MG63 (cell line): Measurements from ENCODE around the gene PRAMEF12. TPM values are rescaled to one million over a fixed set of nuclear protein-coding genes. Genes with fewer than 3 reads are reported as not detected.
"Not testable (repeated sequence)": the region's sequence is repeated elsewhere in the genome, so short reads cannot be mapped to it uniquely, and the experiment has no call there.

Experiments used
- DNase-seq: peaks from one replicate; pipeline ENCODE4 v3.0.0-alpha.2; 2020
- H3K27me3 ChIP-seq: fragments of 250-450 bp; sonication (Bioruptor Pico); 2 replicates; pipeline ENCODE4 v1.5.1; 2020; ENCODE audit warnings: mild to moderate bottlenecking, moderate library complexity
- H3K36me3 ChIP-seq: fragments of 250-450 bp; sonication (Bioruptor Pico); 2 replicates; pipeline ENCODE4 v1.5.1; 2020; ENCODE audit warnings: mild to moderate bottlenecking, moderate library complexity
- H3K4me3 ChIP-seq: fragments of 250-450 bp; sonication (Bioruptor Pico); 2 replicates; pipeline ENCODE4 v1.5.1; 2020; ENCODE audit warnings: mild to moderate bottlenecking, moderate library complexity
- H3K9me3 ChIP-seq: fragments of 250-450 bp; sonication (Bioruptor Pico); 2 replicates; pipeline ENCODE4 v1.5.1; 2020; ENCODE audit warnings: mild to moderate bottlenecking, moderate library complexity
- total RNA-seq: library from RNA; depleted of rRNA; stranded (reverse); fragments of >200 nt; shearing (Covaris generic); gene quantifications from 2 replicates; pipeline ENCODE4 v1.2.3, GENCODE V29; 2014; ENCODE audit warnings: low replicate concordance; rRNA removed

Gene PRAMEF12
- not detected in 2 replicates for total RNA-seq

DNA sequence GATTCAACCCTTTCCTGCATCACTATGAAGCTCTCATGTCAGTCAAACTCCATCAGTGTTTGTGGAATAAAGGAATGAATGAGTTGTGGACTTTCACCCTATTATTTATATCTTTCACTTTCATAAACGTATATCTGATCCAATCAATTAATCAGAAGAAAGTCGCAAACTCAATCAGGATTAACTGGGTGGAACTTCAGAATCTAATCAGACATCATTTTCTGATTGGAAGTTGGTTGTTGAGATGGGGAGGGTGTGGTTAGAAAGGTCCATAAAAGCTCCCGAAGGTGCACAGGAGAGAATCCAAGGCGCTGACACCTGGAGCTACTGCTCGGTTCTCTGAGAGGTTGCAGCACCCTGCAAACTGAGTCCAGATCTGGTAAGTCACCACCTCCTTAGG, at the start of gene PRAMEF12:
TSS of gene PRAMEF12 (plus strand) at position 301 of the 400 bp plus-strand sequence. CDS start 1,130 bp downstream, outside the sequence.
- H3K27me3 ChIP-seq, result no peaks in the 10 kb centered on the region

DNA sequence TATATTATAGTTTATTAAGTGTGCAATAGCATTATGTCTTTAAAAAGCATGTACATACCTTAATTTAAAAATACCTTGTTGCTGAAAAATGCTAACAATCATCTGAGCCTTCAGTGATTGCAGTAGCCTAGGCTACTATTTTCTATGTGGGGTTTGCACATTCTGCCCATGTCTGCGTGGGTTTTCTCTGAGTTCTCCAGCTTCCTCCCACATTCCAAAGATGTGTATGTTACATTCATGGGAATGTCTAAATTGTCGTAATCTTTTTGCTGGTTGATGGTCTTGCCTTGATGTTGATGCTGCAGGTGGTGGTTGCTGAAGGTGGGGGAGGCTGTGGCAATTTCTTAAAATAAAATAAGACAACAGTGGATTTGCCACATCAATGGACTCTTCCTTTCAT, 45.1 kb upstream of the PRAMEF12 start:
- peaks cover 7% of the 10 kb centered on the region; the same call in 1 of the 2 replicates for H3K9me3 ChIP-seq
- H3K27me3 ChIP-seq, result peaks cover 7% of the 10 kb centered on the region; the same call in 1 of the 2 replicates
- no peaks in the 10 kb centered on the region for H3K36me3 ChIP-seq
- no peak for DNase-seq
- H3K4me3 ChIP-seq, result no peak overlapping the region

More for the DNA sequence above, at the start of gene PRAMEF12:
- no peak within 1 kb of the TSS for H3K4me3 ChIP-seq
- DNase-seq, result no peak
- H3K36me3 ChIP-seq, result no peaks in the 10 kb centered on the region
- no peaks in the 10 kb centered on the region for H3K9me3 ChIP-seq

DNA sequence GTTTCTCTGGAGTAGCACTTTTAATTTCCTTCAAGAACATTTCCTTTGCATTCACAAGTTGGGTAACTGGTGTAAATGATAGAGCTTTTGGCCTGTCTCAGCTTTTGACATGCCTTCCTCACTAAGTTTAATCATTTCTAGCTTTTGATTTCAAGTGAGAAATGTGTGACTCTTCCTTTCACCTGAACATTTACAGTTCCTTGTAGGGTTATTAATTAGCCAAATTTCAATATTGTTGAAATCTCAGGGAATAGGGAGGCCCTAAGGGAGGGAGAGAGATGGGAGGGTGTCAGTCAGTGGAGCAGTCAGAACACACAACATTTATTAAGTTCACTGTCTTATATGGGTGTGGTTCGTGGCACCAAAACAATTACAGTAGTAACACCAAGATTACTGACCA, 43.4 kb upstream of the PRAMEF12 start:
- Histone ChIP-seq H3K36me3 (no peaks in the 10 kb centered on the region), H3K9me3 (peaks cover 7% of the 10 kb centered on the region; the same call in 1 of the 2 replicates), H3K27me3 (peaks cover 6% of the 10 kb centered on the region; the same call in 1 of the 2 replicates), H3K4me3 (no peak overlapping the region)
- DNase-seq, result no peak

DNA sequence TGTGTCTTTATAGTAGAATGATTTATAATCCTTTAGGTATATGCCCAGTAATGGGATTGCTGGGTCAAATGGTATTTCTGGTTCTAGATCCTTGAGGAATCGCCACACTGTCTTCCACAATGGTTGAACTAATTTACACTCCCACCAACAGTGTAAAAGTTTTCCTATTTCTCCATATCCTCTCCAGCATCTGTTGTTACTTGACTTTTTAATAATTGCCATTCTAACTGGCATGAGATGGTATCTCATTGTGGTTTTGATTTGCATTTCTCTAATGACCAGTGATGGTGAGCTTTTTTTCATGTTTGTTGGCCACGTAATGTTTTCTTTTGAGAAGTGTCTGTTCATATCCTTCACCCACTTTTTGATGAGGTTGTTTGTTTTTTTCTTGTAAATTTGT, 42.5 kb upstream of the PRAMEF12 start:
- not testable (repeated sequence) for H3K9me3 ChIP-seq, DNase-seq, H3K36me3 ChIP-seq, H3K27me3 ChIP-seq, H3K4me3 ChIP-seq

DNA sequence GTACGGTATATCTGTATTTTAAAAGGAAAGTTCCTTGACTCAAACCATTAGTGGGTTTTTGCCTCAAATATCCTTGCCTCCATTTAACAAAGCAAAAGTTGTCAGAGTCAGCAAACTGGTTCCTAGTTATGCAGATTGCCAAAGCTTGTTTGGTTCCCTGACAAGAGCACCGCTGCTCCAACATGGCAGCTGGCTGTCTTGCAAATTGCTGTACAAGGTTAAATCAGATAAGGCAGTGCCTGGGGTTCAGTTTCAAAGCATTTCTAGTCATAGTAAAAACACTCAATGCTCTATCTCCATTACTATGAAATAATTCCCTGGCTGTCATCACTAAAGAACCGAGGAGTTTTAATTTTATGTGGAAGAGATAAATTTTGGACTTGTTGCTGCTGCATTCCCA, 38.9 kb upstream of the PRAMEF12 start:
- Histone ChIP-seq H3K9me3 (peaks cover 7% of the 10 kb centered on the region), H3K36me3 (no peaks in the 10 kb centered on the region), H3K27me3 (peaks cover 11% of the 10 kb centered on the region; the same call in 1 of the 2 replicates), H3K4me3 (no peak overlapping the region)
- DNase-seq, result no peak

DNA sequence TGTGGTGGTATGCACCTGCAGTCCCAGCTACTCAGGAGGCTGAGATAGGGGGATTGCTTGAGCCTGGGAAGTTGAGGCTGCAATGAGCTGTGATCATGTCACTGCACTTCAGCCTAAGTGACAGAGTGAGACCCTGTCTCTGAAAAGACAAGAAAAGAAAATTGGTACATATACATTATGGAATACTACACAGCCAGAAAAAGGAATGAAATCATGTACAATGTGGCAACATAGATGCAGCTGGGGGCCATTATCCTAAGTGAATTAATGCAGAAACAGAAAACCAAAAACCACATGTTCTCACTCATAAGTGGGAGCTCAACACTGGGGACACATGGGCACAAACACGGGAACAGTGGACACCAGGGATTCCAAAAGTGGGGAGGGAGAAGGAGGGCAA, 34.6 kb upstream of the PRAMEF12 start:
- H3K36me3 ChIP-seq, result no peaks in the 10 kb centered on the region
- DNase-seq, result no peak
- no peak overlapping the region for H3K4me3 ChIP-seq
- H3K9me3 ChIP-seq, result peaks cover 5% of the 10 kb centered on the region
- peaks cover 7% of the 10 kb centered on the region; the same call in 1 of the 2 replicates for H3K27me3 ChIP-seq

DNA sequence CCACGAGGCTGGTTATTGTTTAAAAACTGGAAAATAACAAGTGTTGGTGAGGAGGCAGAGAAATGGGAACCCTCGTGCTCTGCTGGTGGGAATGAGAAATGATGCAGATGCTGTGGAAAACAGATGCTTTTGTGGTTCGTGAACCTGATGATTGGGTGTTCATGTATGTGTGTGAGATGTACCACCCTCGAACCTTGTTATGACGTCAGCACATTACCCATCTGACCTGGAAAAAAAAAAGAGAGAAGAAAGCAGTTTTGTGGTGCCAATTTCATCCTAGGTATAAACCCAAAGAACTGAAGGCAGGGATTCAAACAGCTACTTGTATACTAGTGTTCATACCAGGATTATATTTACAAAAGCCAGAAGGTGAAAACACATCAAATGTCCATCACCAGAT, 33.9 kb upstream of the PRAMEF12 start:
- H3K9me3 ChIP-seq, result peaks cover 5% of the 10 kb centered on the region
- no peaks in the 10 kb centered on the region for H3K36me3 ChIP-seq
- DNase-seq, result no peak
- no peak overlapping the region for H3K4me3 ChIP-seq
- H3K27me3 ChIP-seq, result peaks cover 7% of the 10 kb centered on the region; the same call in 1 of the 2 replicates

DNA sequence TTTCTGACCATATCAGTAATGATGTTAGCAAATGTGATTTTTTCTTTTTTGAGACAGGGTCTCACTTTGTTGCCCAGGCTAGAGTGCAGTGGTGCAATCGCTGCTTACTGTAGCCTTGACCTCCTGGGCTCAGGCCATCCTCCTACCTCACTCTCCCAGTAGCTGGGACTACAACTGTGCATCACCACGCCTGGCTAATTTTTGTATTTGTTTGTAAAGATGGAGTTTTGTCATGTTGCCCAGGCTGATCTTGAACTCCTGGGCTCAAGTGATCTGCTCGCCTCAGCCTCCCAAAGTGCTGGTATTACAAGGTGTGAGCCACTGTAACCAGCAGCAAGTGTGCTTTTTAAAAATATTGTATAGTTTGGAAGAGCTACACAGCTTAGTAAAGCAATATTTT, 31.6 kb upstream of the PRAMEF12 start:
- H3K36me3 ChIP-seq, result no peaks in the 10 kb centered on the region
- H3K9me3 ChIP-seq, result no peaks in the 10 kb centered on the region
- peaks cover 2% of the 10 kb centered on the region; the same call in 1 of the 2 replicates for H3K27me3 ChIP-seq
- DNase-seq, result no peak
- H3K4me3 ChIP-seq, result no peak overlapping the region

DNA sequence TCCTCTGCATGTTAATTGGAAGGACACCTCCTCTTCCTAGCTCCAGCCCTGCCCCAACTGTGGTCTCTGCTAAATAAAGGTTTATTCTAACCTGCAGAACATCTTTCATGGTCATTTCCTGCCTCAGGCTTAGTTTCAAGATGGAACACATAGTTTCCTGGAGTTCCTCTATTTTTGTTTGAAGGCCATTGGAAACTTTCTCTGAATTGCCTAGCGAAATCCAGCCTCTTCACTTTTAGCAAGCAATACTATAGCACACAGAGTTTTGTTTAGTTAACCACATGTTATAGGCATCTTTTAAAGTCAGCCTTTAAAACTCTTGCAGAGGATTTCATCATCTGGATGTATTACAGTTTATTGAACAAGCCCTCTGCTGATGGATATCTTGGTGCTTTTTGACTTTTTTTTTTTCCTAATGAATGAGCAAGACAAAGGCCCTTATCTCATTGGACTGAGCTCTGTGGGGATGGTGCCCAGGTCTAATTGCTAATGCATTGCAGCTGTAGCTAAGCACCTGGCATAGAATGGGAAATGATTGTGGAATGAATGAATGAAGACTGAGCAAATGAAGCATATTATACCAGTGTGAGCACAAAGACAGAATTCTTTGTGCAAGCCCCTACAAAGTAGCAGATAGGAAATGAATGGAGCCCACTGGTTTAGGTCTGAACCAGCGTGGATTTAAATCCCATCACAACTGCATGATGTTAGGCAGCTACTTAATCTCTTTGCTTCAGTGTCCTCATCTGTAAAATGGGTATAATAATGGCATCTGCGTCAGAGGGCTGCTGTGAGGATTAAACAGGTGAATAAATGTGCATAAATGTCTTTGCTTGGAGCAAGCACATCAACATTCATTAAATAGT, 28.2 kb upstream of the PRAMEF12 start:
- H3K4me3 ChIP-seq, result no peak overlapping the region
- H3K36me3 ChIP-seq, result no peaks in the 10 kb centered on the region
- H3K27me3 ChIP-seq, result no peaks in the 10 kb centered on the region
- no peak for DNase-seq
- peaks cover 15% of the 10 kb centered on the region for H3K9me3 ChIP-seq

DNA sequence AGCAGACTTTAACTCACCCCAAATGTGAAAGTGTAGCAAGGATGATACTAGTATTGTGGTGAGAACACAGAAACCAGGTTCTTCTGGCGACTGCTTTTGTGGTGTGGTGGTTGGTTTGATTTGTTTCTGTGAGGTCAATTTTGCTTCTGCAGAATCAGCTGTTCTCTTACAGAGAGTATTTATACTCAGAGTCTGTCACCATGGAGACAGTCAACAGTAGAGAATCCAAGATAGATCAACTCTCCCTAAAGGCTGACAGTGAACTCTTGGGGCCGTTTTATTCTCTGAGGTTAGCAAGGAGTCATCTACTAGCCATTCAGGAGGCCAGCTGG, 27.6 kb upstream of the PRAMEF12 start, which contains the start of gene CFAP107:
TSS of gene CFAP107 (plus strand) at position 209 of the 332 bp plus-strand sequence. CDS start 231 bp downstream, outside the sequence.
- DNase-seq, result no peak

DNA sequence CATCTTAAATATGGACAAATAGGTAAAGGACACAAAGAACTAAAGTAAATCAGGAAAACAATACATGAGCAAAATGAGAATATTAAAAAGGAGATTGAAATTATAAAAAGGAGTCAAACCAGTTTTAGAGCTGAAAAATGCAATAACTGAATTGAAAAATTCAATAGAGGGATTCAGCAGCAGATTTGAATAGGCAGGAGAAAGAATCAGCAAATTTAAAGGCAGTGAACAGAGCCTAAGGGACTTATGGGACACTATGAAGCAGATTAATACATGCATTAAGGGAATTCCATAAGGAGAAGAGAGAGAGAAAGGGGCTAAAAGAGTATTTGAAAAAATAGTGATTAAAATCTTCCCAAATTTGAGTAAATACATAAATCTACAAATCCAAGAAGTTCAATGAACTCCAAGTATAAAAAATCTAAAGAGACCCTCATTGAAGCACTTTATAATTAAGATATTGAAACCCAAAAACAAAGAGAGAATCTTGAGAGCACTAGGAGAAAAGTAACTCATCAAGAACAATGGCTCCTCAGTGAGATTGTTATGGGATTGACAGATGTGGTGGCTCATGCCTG, 24.7 kb upstream of the PRAMEF12 start:
- DNase-seq, result no peak
- Histone ChIP-seq H3K27me3 (peaks cover 6% of the 10 kb centered on the region; the same call in 1 of the 2 replicates), H3K4me3 (no peak overlapping the region), H3K36me3 (no peaks in the 10 kb centered on the region), H3K9me3 (peaks cover 18% of the 10 kb centered on the region)

More for the DNA sequence above, 27.6 kb upstream of the PRAMEF12 start, which contains the start of gene CFAP107:
- Histone ChIP-seq H3K27me3 (no peaks in the 10 kb centered on the region), H3K4me3 (no peak within 1 kb of the TSS), H3K9me3 (peaks cover 16% of the 10 kb centered on the region), H3K36me3 (no peaks in the 10 kb centered on the region)

DNA sequence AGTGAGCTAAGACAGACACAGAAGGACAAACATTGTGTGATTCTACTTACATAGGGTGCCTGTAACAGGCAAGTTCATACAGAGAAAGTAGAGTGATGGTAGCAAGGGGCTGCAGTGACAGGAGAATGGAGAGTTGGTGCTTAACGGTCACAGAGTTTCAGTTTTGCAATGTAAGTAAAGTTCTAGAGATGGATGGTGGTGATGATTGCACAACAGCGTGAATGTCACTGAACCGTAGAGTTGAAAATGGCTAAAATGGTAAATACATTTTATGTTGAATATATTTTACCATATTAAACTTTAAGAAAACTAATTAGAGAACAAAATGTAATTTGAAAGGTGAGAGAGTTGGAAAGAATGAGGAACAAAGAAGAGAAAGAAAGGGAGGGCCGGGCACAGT, 18.8 kb upstream of the PRAMEF12 start:
- Histone ChIP-seq H3K36me3 (no peaks in the 10 kb centered on the region), H3K27me3 (peaks cover 7% of the 10 kb centered on the region), H3K9me3 (peaks cover 3% of the 10 kb centered on the region; the same call in 1 of the 2 replicates), H3K4me3 (no peak overlapping the region)
- DNase-seq, result no peak

DNA sequence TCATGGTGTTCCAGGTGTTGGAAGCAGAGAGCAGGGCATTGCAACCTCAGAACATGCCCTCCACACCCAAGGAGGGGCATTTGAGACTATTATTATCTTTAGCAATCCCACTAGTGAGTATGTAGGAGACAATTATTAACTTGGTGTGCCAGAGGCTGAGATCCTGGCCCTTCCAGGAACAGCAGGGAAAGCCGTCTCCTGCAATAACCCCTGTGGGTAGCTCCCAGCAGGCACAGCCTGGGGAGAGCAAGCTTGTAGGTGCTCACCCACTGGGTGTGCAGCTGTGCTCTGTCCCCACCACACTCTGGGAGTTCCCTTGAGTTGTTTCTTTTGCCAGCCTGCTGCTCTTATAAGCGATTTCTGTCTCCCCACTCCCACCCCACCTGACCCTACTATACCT, 17.3 kb upstream of the PRAMEF12 start:
- Histone ChIP-seq H3K27me3 (peaks cover 7% of the 10 kb centered on the region), H3K36me3 (no peaks in the 10 kb centered on the region), H3K9me3 (no peaks in the 10 kb centered on the region), H3K4me3 (no peak overlapping the region)
- DNase-seq, result no peak

DNA sequence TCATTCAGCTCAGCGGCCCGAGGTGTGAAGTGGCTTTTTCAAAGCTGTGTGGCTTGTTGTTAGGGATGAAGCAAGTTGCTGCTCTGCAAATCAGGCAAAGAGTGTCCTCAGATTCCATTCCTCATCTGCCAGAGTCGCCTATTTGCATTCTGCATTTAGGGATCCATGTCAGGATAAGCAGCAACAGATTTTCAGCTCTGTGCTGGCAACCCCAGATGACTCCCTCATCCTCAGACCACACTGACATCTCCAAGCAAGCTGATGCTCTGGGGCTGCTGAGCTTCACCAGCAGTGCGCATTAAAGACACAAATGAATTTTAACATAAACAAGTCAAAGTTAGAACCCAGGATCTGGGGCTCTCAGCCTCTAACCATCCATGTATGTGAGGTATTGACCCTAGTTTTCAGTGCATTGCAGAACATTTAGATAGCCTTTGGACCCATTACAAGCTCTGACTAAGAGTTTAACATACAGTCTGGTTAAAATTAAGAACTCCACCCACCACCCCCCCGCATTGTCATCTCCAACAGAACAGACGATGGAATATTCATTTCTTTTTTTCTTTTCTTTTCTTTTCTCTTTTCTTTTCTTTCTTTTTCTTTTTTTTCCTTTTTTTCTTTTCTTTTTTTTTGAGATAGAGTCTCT, 16.6 kb upstream of the PRAMEF12 start:
- no peak overlapping the region for H3K4me3 ChIP-seq
- no peak for DNase-seq

DNA sequence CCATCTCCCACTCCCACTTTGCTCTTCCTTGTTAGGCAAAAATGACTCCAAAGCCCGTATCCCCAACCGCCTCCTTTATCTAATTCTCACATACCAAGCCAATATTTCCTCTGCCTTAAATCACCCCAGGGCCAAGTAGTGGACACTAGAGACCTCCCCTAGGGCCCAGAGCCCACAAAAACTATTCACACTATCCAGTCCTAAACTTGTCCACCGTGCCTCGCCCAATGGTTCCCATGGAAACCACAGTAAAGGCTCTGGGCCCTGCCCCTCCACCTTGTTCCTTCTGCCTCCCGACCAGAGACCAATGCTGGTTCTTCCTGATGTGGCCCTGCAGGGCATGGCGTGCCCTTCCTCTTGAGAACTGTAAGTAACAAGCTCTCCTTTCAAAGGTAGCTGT, 15.7 kb upstream of the PRAMEF12 start:
- H3K4me3 ChIP-seq, result no peak overlapping the region
- no peaks in the 10 kb centered on the region for H3K9me3 ChIP-seq
- DNase-seq, result no peak
- peaks cover 7% of the 10 kb centered on the region for H3K27me3 ChIP-seq
- no peaks in the 10 kb centered on the region for H3K36me3 ChIP-seq

More for the DNA sequence above, 16.6 kb upstream of the PRAMEF12 start:
- Histone ChIP-seq H3K27me3 (peaks cover 7% of the 10 kb centered on the region), H3K9me3 (no peaks in the 10 kb centered on the region), H3K36me3 (no peaks in the 10 kb centered on the region)

DNA sequence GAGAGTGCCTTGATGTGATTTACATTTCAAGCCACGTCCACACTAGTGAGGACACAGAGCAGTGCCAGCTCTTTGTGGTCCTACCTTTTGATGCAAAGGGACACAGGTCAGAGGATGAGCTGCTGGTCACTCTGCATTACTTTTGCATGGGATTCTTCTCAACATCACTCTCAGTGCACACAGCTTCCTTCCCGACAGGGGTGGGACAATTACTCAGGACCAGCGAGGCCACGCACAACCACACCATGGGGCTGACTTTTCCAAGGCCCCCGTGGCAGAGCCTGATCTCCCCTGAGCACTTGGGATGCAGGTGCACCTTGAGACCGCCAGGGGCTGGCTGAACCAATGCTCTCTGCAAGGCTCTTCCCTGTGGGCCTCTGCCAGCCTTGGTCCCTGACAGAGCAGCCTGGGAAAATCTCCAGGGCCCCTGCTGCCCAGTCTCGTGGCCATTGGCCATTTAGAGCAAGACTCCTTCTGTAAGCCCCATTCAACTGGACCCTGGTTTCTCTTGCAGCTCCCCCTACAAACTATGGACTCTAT, 13.2 kb upstream of the PRAMEF12 start:
- H3K9me3 ChIP-seq, result no peaks in the 10 kb centered on the region
- DNase-seq, result no peak

DNA sequence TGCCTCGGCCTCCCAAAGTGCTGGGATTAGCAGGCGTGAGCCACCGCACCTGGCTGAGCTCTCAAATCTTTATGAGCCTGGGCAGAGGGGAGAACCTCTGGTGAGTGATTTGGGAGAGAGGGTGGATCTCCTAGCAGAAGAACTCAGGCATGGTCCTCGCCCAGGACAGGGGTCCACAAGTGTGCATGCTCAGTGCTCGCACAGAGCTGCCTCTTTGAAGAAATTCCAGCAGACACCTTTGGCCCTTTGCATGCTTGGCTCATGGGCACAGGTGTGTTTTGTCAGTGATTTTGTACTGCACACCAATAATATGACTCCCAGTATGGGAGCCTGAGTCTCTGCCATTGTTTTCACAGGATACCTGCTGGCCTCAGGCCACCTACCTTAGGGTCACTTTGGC, 11.8 kb upstream of the PRAMEF12 start:
- Histone ChIP-seq H3K27me3 (peaks cover 8% of the 10 kb centered on the region; the same call in 1 of the 2 replicates), H3K4me3 (no peak overlapping the region), H3K9me3 (no peaks in the 10 kb centered on the region)

More for the DNA sequence above, 13.2 kb upstream of the PRAMEF12 start:
- no peaks in the 10 kb centered on the region for H3K36me3 ChIP-seq
- H3K27me3 ChIP-seq, result peaks cover under 1% of the 10 kb centered on the region; the same call in 1 of the 2 replicates
- no peak overlapping the region for H3K4me3 ChIP-seq

More for the DNA sequence above, 11.8 kb upstream of the PRAMEF12 start:
- H3K36me3 ChIP-seq, result no peaks in the 10 kb centered on the region
- DNase-seq, result no peak
